Measurements from ENCODE around the gene PPP1R16B. TPM values are rescaled to one million over a fixed set of nuclear protein-coding genes. Genes with fewer than 3 reads are reported as not detected.

Gene PPP1R16B
- total RNA-seq, 1 donor from 2014 or later = not detected

DNA sequence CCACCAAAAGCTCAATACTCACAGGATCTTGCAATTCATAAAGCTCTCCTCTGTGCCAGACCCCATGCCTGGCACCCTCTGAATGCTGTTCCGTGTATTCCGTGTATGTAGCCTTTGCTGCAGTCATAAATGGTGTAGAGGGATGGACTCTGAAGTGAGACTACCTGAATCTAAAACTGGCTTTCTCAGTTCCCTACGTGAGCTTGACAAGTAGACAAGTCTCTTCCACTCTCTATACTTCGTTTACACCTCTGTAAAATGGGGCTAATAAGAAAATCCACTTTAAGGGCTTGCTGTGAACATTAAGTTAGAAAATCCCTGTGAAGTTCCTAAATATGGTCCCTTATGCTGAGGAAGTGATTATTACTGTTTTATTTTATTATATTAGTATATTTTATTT lies 31.5 kb downstream of the PPP1R16B start:
- DNase-seq (ENCODE audit: extremely low spot score, unreplicated experiment) = no peak
- Mint-ChIP-seq H3K36me3 (ENCODE audit: unreplicated experiment) (no peaks in the 10 kb centered on the region), H3K4me1 (ENCODE audit: unreplicated experiment) (no peaks in the 10 kb centered on the region), H3K4me3 (ENCODE audit: unreplicated experiment) (no peak overlapping the region), H3K27me3 (ENCODE audit: unreplicated experiment) (peaks cover 30% of the 10 kb centered on the region), H3K27ac (ENCODE audit: unreplicated experiment) (no peak overlapping the region), H3K9me3 (ENCODE audit: unreplicated experiment) (no peaks in the 10 kb centered on the region)
- TF ChIP-seq, protein P1, sequence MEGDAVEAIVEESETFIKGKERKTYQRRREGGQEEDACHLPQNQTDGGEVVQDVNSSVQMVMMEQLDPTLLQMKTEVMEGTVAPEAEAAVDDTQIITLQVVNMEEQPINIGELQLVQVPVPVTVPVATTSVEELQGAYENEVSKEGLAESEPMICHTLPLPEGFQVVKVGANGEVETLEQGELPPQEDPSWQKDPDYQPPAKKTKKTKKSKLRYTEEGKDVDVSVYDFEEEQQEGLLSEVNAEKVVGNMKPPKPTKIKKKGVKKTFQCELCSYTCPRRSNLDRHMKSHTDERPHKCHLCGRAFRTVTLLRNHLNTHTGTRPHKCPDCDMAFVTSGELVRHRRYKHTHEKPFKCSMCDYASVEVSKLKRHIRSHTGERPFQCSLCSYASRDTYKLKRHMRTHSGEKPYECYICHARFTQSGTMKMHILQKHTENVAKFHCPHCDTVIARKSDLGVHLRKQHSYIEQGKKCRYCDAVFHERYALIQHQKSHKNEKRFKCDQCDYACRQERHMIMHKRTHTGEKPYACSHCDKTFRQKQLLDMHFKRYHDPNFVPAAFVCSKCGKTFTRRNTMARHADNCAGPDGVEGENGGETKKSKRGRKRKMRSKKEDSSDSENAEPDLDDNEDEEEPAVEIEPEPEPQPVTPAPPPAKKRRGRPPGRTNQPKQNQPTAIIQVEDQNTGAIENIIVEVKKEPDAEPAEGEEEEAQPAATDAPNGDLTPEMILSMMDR (IDR thresholded peaks at IDR 0.05) = no peak

- H3K4me3 Mint-ChIP-seq (ENCODE audit: unreplicated experiment) = no peak overlapping the region
- no peaks in the 10 kb centered on the region for H3K36me3 Mint-ChIP-seq (ENCODE audit: unreplicated experiment)
- H3K9me3 Mint-ChIP-seq (ENCODE audit: unreplicated experiment) = no peaks in the 10 kb centered on the region
- no peak overlapping the region for H3K27ac Mint-ChIP-seq (ENCODE audit: unreplicated experiment)
- TF ChIP-seq, protein P1 (IDR thresholded peaks at IDR 0.05) = no peak
- H3K4me1 Mint-ChIP-seq (ENCODE audit: unreplicated experiment) = no peaks in the 10 kb centered on the region
- peaks cover 24% of the 10 kb centered on the region for H3K27me3 Mint-ChIP-seq (ENCODE audit: unreplicated experiment)
- DNase-seq (ENCODE audit: extremely low spot score, unreplicated experiment) = no peak
These were observed 32.8 kb downstream of the PPP1R16B start for GRCh38 chr20:38838326-38838725.

DNA sequence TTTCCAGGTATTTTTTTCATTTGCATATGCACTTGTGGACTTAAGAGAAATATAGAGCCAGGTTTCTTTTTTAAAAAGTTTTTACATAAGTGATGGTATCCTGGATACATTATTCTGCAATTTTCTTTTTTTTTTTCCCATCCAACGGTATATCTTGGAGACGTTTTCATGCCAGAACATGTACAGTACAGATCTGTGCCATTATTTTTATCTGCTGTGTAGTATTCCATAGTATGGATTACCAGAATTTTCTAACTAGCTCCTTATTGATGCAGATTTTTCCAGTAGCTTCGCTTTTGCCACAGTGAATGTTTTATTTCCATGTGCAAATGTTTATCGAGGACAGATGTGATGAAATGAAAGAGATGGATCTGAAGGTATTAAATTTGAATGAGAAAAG lies 34.1 kb downstream of the PPP1R16B start:
- Mint-ChIP-seq H3K9me3 (ENCODE audit: unreplicated experiment) (no peaks in the 10 kb centered on the region), H3K27me3 (ENCODE audit: unreplicated experiment) (peaks cover 18% of the 10 kb centered on the region), H3K4me1 (ENCODE audit: unreplicated experiment) (no peaks in the 10 kb centered on the region), H3K4me3 (ENCODE audit: unreplicated experiment) (no peak overlapping the region), H3K36me3 (ENCODE audit: unreplicated experiment) (no peaks in the 10 kb centered on the region), H3K27ac (ENCODE audit: unreplicated experiment) (no peak overlapping the region)
- TF ChIP-seq, protein P1 (IDR thresholded peaks at IDR 0.05) = no peak
- no peak for DNase-seq (ENCODE audit: extremely low spot score, unreplicated experiment)

DNA sequence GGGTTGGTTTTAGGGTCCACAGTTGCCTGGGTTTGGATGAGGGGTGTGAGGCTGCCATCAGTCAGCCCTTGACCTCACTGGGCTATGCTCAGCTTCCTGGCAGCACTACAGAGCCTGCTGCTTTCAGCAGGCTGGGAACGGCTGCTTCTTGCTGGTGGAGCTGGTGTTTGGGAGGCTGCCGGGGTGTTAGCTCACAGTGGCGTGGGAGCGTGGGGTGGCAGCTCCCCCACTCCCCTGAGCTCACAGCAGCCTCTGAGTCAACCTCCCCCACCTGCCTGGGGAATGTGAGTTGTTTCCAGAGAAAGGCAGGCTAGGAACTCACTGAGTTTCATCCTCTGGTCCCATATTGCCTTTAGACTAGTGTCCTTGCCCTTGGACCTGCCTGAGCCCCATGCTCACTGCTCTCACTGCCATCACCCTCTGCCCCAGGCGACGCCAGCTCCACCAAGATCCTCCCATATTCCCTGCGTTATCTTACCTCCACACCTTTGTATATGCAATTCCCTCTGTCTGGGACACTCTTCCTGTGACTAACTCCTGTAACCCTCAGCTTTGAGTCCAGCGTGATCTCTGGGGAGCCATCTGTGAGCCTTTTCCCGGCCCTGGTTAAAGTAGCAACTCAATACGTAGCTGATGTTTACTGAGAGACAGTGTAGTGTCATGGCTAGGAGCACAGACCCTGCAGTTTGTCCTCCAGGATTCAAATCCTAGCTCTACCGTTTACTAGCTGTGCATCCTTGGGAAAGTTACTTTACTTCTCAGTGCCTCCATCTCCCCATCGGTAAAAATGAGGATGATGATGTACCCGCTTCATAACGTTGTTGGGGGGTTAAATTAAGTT lies 34.8 kb downstream of the PPP1R16B start:
- DNase-seq (ENCODE audit: extremely low spot score, unreplicated experiment) = no peak
- H3K9me3 Mint-ChIP-seq (ENCODE audit: unreplicated experiment) = no peaks in the 10 kb centered on the region
- H3K27ac Mint-ChIP-seq (ENCODE audit: unreplicated experiment) = no peak overlapping the region
- no peaks in the 10 kb centered on the region for H3K36me3 Mint-ChIP-seq (ENCODE audit: unreplicated experiment)
- H3K27me3 Mint-ChIP-seq (ENCODE audit: unreplicated experiment) = peaks cover 20% of the 10 kb centered on the region
- TF ChIP-seq, protein P1 (IDR thresholded peaks at IDR 0.05) = no peak
- no peaks in the 10 kb centered on the region for H3K4me1 Mint-ChIP-seq (ENCODE audit: unreplicated experiment)
- no peak overlapping the region for H3K4me3 Mint-ChIP-seq (ENCODE audit: unreplicated experiment)

DNA sequence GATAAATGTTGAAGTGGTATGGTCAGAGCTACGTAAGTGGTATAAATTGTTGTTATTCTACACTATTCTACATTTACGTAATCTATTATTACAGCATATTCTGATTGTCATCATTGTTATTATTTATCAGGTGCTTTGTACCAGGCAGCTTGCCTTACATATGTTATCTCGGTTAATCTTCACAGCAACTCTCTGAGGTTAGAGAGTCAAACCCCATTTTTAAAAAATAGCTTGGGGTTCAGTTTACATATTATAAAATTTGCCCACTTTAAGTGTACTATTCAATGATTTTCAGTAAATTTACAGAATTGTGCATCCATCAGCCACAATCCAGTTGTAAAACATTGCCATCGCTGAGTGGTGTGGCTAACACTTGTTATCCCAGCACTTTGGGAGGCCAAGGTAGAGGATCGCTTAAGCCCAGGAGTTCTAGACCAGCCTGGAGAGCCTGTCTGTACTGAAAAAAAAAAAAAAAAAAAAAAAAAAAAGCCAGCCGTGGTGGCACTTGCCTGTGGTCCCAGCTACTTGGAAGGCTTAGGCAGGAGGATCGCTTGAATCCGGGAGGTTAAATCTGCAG lies 35.5 kb downstream of the PPP1R16B start:
- Mint-ChIP-seq H3K27ac (ENCODE audit: unreplicated experiment) (no peak overlapping the region), H3K4me1 (ENCODE audit: unreplicated experiment) (no peaks in the 10 kb centered on the region), H3K4me3 (ENCODE audit: unreplicated experiment) (no peak overlapping the region), H3K9me3 (ENCODE audit: unreplicated experiment) (no peaks in the 10 kb centered on the region), H3K36me3 (ENCODE audit: unreplicated experiment) (no peaks in the 10 kb centered on the region), H3K27me3 (ENCODE audit: unreplicated experiment) (peaks cover 27% of the 10 kb centered on the region)
- TF ChIP-seq, protein P1 (IDR thresholded peaks at IDR 0.05) = no peak
- DNase-seq (ENCODE audit: extremely low spot score, unreplicated experiment) = no peak
